SK-N-SH treated with all-trans-retinoic acid at 6 μM for 48 hours (cell line): ENCODE measurements around the gene CDH5.

Source experiments
- ATAC-seq: fragments of 200-7000 bp; cut with Tn5 transposase; 3 replicates; pipeline ENCODE4 v1.9.1; 2020; ENCODE audit warnings: mild to moderate bottlenecking, moderate library complexity
- ARNTL ChIP-seq: fragments of 450-650 bp; formaldehyde crosslinking; IDR thresholded peaks from 2 replicates; pipeline ENCODE4 v1.5.0; 2020; ENCODE audit warnings: low read depth, mild to moderate bottlenecking, moderate library complexity, borderline replicate concordance
- BACH2 ChIP-seq: fragments of 250-450 bp; sonication (Bioruptor Pico); IDR thresholded peaks from 2 replicates; pipeline ENCODE4 v1.9.0; 2021; ENCODE audit warnings: mild to moderate bottlenecking, borderline replicate concordance
- CREB5 ChIP-seq: fragments of 250-450 bp; sonication (Bioruptor Pico); IDR thresholded peaks from 2 replicates; pipeline ENCODE4 v1.5.1; 2020; ENCODE audit warnings: low read depth, mild to moderate bottlenecking, moderate library complexity
- CSDC2 ChIP-seq: fragments of 250-450 bp; sonication (Bioruptor Pico); IDR thresholded peaks from 2 replicates; pipeline ENCODE4 v1.5.0; 2020; ENCODE audit warnings: mild to moderate bottlenecking, moderate library complexity
- ESRRG ChIP-seq: fragments of 250-450 bp; sonication (Bioruptor Pico); IDR thresholded peaks from 2 replicates; pipeline ENCODE4 v1.6.1; 2021; ENCODE audit warnings: mild to moderate bottlenecking
- GLIS3 ChIP-seq: fragments of 250-450 bp; sonication (Bioruptor Pico); IDR thresholded peaks from 2 replicates; pipeline ENCODE4 v1.5.0; 2020; ENCODE audit warnings: mild to moderate bottlenecking, moderate library complexity
- ISL1 ChIP-seq: fragments of 250-450 bp; sonication (Bioruptor Pico); IDR thresholded peaks from 2 replicates; pipeline ENCODE4 v2.1.2; 2022; ENCODE audit warnings: mild to moderate bottlenecking, moderate library complexity
- OSR1 ChIP-seq: fragments of 250-450 bp; sonication (Bioruptor Pico); IDR thresholded peaks from 2 replicates; pipeline ENCODE4 v1.8.0; 2022; ENCODE audit warnings: moderate library complexity, mild to moderate bottlenecking, inconsistent platforms
- POU6F1 ChIP-seq: fragments of 250-450 bp; sonication (Bioruptor Pico); IDR thresholded peaks from 2 replicates; pipeline ENCODE4 v1.8.0; 2021; ENCODE audit warnings: low read depth, mild to moderate bottlenecking, moderate library complexity, borderline replicate concordance
- PPARA ChIP-seq: fragments of 250-450 bp; sonication (Bioruptor Pico); IDR thresholded peaks from 2 replicates; pipeline ENCODE4 v1.5.0; 2020; ENCODE audit warnings: mild to moderate bottlenecking, borderline replicate concordance
- RARB ChIP-seq: fragments of 250-450 bp; sonication (Bioruptor Pico); IDR thresholded peaks from 2 replicates; pipeline ENCODE4 v1.8.0; 2021; ENCODE audit warnings: mild to moderate bottlenecking, moderate library complexity
- SNAI2 ChIP-seq: fragments of 250-450 bp; sonication (Bioruptor Pico); IDR thresholded peaks from 2 replicates; pipeline ENCODE4 v1.5.0; 2020; ENCODE audit warnings: mild to moderate bottlenecking, moderate library complexity
- TCF4 ChIP-seq: fragments of 250-450 bp; sonication (Bioruptor Pico); IDR thresholded peaks from 2 replicates; pipeline ENCODE4 v1.8.0; 2021; ENCODE audit warnings: mild to moderate bottlenecking, moderate library complexity, borderline replicate concordance
- TOX ChIP-seq: fragments of 250-450 bp; sonication (Bioruptor Pico); IDR thresholded peaks from 2 replicates; pipeline ENCODE4 v1.8.0; 2021; ENCODE audit warnings: mild to moderate bottlenecking, moderate library complexity, borderline replicate concordance
- TSHZ2 ChIP-seq: fragments of 250-450 bp; sonication (Bioruptor Pico); IDR thresholded peaks from 2 replicates; pipeline ENCODE4 v1.5.0; 2020; ENCODE audit warnings: mild to moderate bottlenecking, moderate library complexity
- ZC3H10 ChIP-seq: fragments of 250-450 bp; sonication (Bioruptor Pico); IDR thresholded peaks from 2 replicates; pipeline ENCODE4 v1.5.1; 2021; ENCODE audit warnings: mild to moderate bottlenecking, moderate library complexity
- ZFP3 ChIP-seq: fragments of 250-450 bp; sonication (Bioruptor Pico); IDR thresholded peaks from 2 replicates; pipeline ENCODE4 v1.5.0; 2020; ENCODE audit warnings: mild to moderate bottlenecking, moderate library complexity
- ZNF565 ChIP-seq: fragments of 450-650 bp; formaldehyde crosslinking; conservative IDR thresholded peaks from 2 replicates; pipeline ENCODE4 v1.5.0; 2020; ENCODE audit warnings: low read depth, mild to moderate bottlenecking, moderate library complexity
- ZNF70 ChIP-seq: fragments of 450-650 bp; formaldehyde crosslinking; IDR thresholded peaks from 2 replicates; pipeline ENCODE4 v1.5.0; 2020; ENCODE audit warnings: mild to moderate bottlenecking, moderate library complexity
- ZNF8 ChIP-seq: fragments of 450-650 bp; formaldehyde crosslinking; IDR thresholded peaks from 2 replicates; pipeline ENCODE4 v1.5.0; 2020; ENCODE audit warnings: mild to moderate bottlenecking, moderate library complexity
- TF ChIP-seq, protein P1 (sequence below): fragments of 250-450 bp; sonication (Bioruptor Pico); IDR thresholded peaks from 2 replicates; pipeline ENCODE4 v1.5.1; 2021; ENCODE audit warnings: mild to moderate bottlenecking, moderate library complexity

Gene CDH5

DNA sequence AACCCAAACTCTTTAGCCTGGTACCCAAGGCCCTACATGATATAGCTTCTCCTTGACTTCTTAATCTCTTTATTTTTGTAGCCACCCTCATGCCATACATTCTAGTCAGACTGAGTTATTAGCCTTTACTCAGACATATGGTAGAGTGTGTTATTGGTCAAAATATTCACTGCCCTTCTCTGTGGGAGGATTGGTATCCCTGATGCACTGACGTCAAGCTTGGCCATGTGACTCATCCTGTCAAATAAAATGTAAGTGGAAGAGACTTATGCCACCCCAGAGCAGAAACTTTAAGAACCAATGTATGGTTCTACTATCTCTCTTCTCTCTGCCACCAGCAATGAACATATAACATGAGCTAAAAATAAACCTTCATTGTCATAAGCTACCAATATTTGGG, 48.4 kb downstream of the CDH5 start:
- ATAC-seq: no peak
- TF ChIP-seq CSDC2 (CRISPR knock-in tag) (no peak), ZFP3 (CRISPR knock-in tag) (no peak), TSHZ2 (CRISPR knock-in tag) (no peak), RARB (CRISPR knock-in tag) (no peak), ISL1 (CRISPR knock-in tag) (no peak), OSR1 (CRISPR knock-in tag) (no peak), ESRRG (CRISPR knock-in tag) (no peak), GLIS3 (CRISPR knock-in tag) (no peak), ZNF565 (no peak), TCF4 (no peak), BACH2 (CRISPR knock-in tag) (no peak)

- ATAC-seq: no peak
- no peak for TF ChIP-seq PPARA (CRISPR knock-in tag)
- TF ChIP-seq ZC3H10 (CRISPR knock-in tag): no peak
- TF ChIP-seq BACH2 (CRISPR knock-in tag): no peak
- TF ChIP-seq ZNF565: no peak
- TF ChIP-seq, all 23 proteins: peak for 0
Measured at GRCh38 chr16:66416136-66416535, 49.6 kb downstream of the CDH5 start.

GRCh38 chr16:66416939-66417700, 50.6 kb downstream of the CDH5 start:
- no peak for TF ChIP-seq PPARA (CRISPR knock-in tag)
- TF ChIP-seq ARNTL (CRISPR knock-in tag): no peak
- TF ChIP-seq TSHZ2 (CRISPR knock-in tag): no peak
- no peak for TF ChIP-seq ESRRG (CRISPR knock-in tag)
- no peak for TF ChIP-seq POU6F1 (CRISPR knock-in tag)
- no peak for TF ChIP-seq RARB (CRISPR knock-in tag)
- no peak for TF ChIP-seq BACH2 (CRISPR knock-in tag)
- no peak for TF ChIP-seq ZNF565
- TF ChIP-seq, protein P1, sequence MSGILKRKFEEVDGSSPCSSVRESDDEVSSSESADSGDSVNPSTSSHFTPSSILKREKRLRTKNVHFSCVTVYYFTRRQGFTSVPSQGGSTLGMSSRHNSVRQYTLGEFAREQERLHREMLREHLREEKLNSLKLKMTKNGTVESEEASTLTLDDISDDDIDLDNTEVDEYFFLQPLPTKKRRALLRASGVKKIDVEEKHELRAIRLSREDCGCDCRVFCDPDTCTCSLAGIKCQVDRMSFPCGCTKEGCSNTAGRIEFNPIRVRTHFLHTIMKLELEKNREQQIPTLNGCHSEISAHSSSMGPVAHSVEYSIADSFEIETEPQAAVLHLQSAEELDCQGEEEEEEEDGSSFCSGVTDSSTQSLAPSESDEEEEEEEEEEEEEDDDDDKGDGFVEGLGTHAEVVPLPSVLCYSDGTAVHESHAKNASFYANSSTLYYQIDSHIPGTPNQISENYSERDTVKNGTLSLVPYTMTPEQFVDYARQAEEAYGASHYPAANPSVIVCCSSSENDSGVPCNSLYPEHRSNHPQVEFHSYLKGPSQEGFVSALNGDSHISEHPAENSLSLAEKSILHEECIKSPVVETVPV: no peak
- TF ChIP-seq CREB5 (CRISPR knock-in tag): no peak
- TF ChIP-seq ZNF70 (CRISPR knock-in tag): no peak
- TF ChIP-seq ZNF8: no peak
- TF ChIP-seq ZFP3 (CRISPR knock-in tag): no peak
- no peak for TF ChIP-seq TCF4
- TF ChIP-seq ISL1 (CRISPR knock-in tag): no peak
- TF ChIP-seq SNAI2 (CRISPR knock-in tag): no peak
- no peak for TF ChIP-seq TOX (CRISPR knock-in tag)
- ATAC-seq: no peak
